Ovary (tissue), 9 donors: ENCODE measurements around the gene DCAF11. TPM values are rescaled to one million over a fixed set of nuclear protein-coding genes. Genes with fewer than 3 reads are reported as not detected.

ENCODE experiments used
- DNase-seq, 5 donors: peaks; one replicate each; pipeline ENCODE4 v3.0.0-alpha.2; 2019 to 2020
- H3K27ac ChIP-seq, 2 donors: fragments of 200-600 bp; one replicate each; pipeline versions ENCODE4 v1.5.1 to v1.8.0; 2019 to 2022
- H3K27me3 ChIP-seq: fragments of 200-600 bp; one replicate; pipeline ENCODE4 v1.8.0; 2022
- H3K36me3 ChIP-seq: fragments of 200-600 bp; sonication (generic); one replicate; pipeline ENCODE4 v1.5.1; 2019
- H3K4me1 ChIP-seq: one replicate; pipeline ENCODE4 v1.8.1; 2013; ENCODE audit warnings: mild to moderate bottlenecking, moderate library complexity; ENCODE audit not compliant: insufficient read depth
- H3K4me3 ChIP-seq: fragments of 200-600 bp; sonication (generic); one replicate; pipeline ENCODE4 v1.5.1; 2017
- H3K9me3 ChIP-seq, 2 donors: fragments of 200-600 bp in 1 of 2; sonication (generic) in 1 of 2; one replicate each; pipeline versions ENCODE4 v1.5.1 to v1.8.1; 2013 to 2019; ENCODE audit warnings: mild to moderate bottlenecking in 1 of 2, moderate library complexity in 1 of 2
- CTCF ChIP-seq, 3 donors: fragments of 450-650 bp in 2 of 3; fragments of 200-600 bp in 1 of 3; IDR thresholded peaks; one replicate each; pipeline versions ENCODE4 v1.5.1 to v1.8.0; 2016 to 2022; ENCODE audit warnings: antibody characterized with exemption in 3 of 3, mild to moderate bottlenecking in 1 of 3
- EP300 ChIP-seq: sonication (generic); formaldehyde crosslinking; IDR thresholded peaks from one replicate; pipeline ENCODE4 v1.6.1; 2017; ENCODE audit warnings: antibody characterized with exemption
- POLR2A ChIP-seq: fragments of 450-650 bp; IDR thresholded peaks from one replicate; pipeline ENCODE4 v1.6.1; 2017; ENCODE audit warnings: antibody characterized with exemption, mild to moderate bottlenecking, moderate library complexity
- WGBS, 3 donors: extraction: QIAGEN DNeasy Blood & Tissue Kit in 1 of 3; methylation state at CpG; one replicate each; pipeline versions ENCODE4 v1.1.5 to v1.1.7; 2013 to 2017; 5-methylcytosine and 5-hydroxymethylcytosine counted together
- intact Hi-C, 4 donors: fragments of 100-400 bp; cut with DNase I; formaldehyde crosslinking; loops; one replicate each; pipeline versions ENCODE4 v1.11.0 to v1.15.1; 2022 to 2023
- polyA plus RNA-seq, 2 donors: library from polyadenylated mRNA; stranded (reverse); fragments of 200-250 nt in 1 of 2; fragments of 350-450 nt in 1 of 2; fragmentation: Illumina TruSeq in 1 of 2; extraction: RNeasy Lipid Tissue Mini Kit (QIAGEN cat#74804) in 1 of 2; gene quantifications; one replicate each; pipeline ENCODE4 v1.2.3, GENCODE V29; 2013 to 2014
- total RNA-seq, 7 donors: library from RNA; depleted of rRNA in 2 of 7; stranded (reverse); fragments of >200 nt in 2 of 7; fragmentation: NEBNext Ultra II Directional in 3 of 7; extraction: Animal tissue kit (Norgen Biotek cat#: 25700) in 3 of 7; gene quantifications; one replicate each; pipeline versions ENCODE4 v1.1.0 to v1.2.4, GENCODE V29; 2016 to 2023
- donor health status: DM: no; HTN: no; CAD: no; lungs with moderate emphysema.
- donor health status: DM: no; HTN: no; CAD: no.
- donor health status: Bipolar disorder and iron deficiency.
- donor health status: DM: yes; HTN: yes; CAD: no.
- donor health status: DM: no; HTN: no; CAD: no.
- donor health status: DM: yes; HTN: yes; CAD: no.

The DCAF11 gene
- total and polyA plus RNA-seq, 9 donors = 34.7 to 71.4 (median 51.5) TPM

GRCh38 chr14:24084440-24084839 lies 30.1 kb upstream of the DCAF11 start:
- WGBS, 3 donors = 91 to 97% (median 94%) methylated on average over 2 of the region's 2 CpGs
- Histone ChIP-seq H3K27ac (no peak overlapping the region), H3K36me3 (no peaks in the 10 kb centered on the region), H3K4me1 (no peaks in the 10 kb centered on the region), H3K9me3 (no peaks in the 10 kb centered on the region), H3K27me3 (no peaks in the 10 kb centered on the region), H3K4me3 (no peak overlapping the region)
- no peak for DNase-seq
- intact Hi-C loops = no loop called here
- TF ChIP-seq CTCF (IDR thresholded peaks at IDR 0.05) (no peak), EP300 (no peak), POLR2A (no peak)

GRCh38 chr14:24085215-24085614 lies 29.4 kb upstream of the DCAF11 start:
- 90 to 99% (median 92%) methylated on average over 3 of the region's 3 CpGs for WGBS, 3 donors
- no peaks in the 10 kb centered on the region for H3K9me3 ChIP-seq

GRCh38 chr14:24086193-24086955 lies 28.2 kb upstream of the DCAF11 start:
- TF ChIP-seq EP300 (no peak), POLR2A (no peak), CTCF (IDR thresholded peaks at IDR 0.05) (no peak)
- no peak overlapping the region for H3K4me3 ChIP-seq
- intact Hi-C loops = no loop called here
- WGBS, 3 donors = 76% methylated on average over 3 of the region's 3 CpGs
- no peaks in the 10 kb centered on the region for H3K9me3 ChIP-seq
- no peaks in the 10 kb centered on the region for H3K36me3 ChIP-seq
- H3K27ac ChIP-seq = no peak overlapping the region
- H3K27me3 ChIP-seq = no peaks in the 10 kb centered on the region
- H3K4me1 ChIP-seq = no peaks in the 10 kb centered on the region
- DNase-seq = no peak

More at GRCh38 chr14:24085215-24085614, 29.4 kb upstream of the DCAF11 start:
- H3K27ac ChIP-seq = no peak overlapping the region
- no peak for DNase-seq
- no peaks in the 10 kb centered on the region for H3K36me3 ChIP-seq
- TF ChIP-seq CTCF (IDR thresholded peaks at IDR 0.05) = no peak
- no peak for TF ChIP-seq EP300
- no peak for TF ChIP-seq POLR2A
- intact Hi-C loops = no loop called here
- no peaks in the 10 kb centered on the region for H3K27me3 ChIP-seq
- no peaks in the 10 kb centered on the region for H3K4me1 ChIP-seq
- no peak overlapping the region for H3K4me3 ChIP-seq

- no peaks in the 10 kb centered on the region for H3K36me3 ChIP-seq
Measured at GRCh38 chr14:24087004-24087403, 27.6 kb upstream of the DCAF11 start.

More at GRCh38 chr14:24087004-24087403, 27.6 kb upstream of the DCAF11 start:
- Histone ChIP-seq H3K4me1 (no peaks in the 10 kb centered on the region), H3K9me3 (no peaks in the 10 kb centered on the region), H3K27ac (no peak overlapping the region), H3K27me3 (no peaks in the 10 kb centered on the region), H3K4me3 (no peak overlapping the region)
- WGBS, 3 donors = 83 to 87% (median 87%) methylated on average over 1 of the region's 1 CpG
- intact Hi-C loops = no loop called here
- TF ChIP-seq EP300 = no peak
- no peak for TF ChIP-seq POLR2A
- TF ChIP-seq CTCF (IDR thresholded peaks at IDR 0.05) = no peak
- DNase-seq = no peak
